Measurements from ENCODE around the gene NREP.
"Not testable (repeated sequence)": the region's sequence is repeated elsewhere in the genome, so short reads cannot be mapped to it uniquely, and the experiment has no call there.

Gene NREP

GRCh38 chr5:111731638-111732037 is 25.4 kb downstream of the NREP start:
- DNase-seq (ENCODE audit: low spot score) = no peak
- TF ChIP-seq CTCF (IDR thresholded peaks at IDR 0.05; ENCODE audit: extremely low read depth, missing control alignments) = no peak

DNA sequence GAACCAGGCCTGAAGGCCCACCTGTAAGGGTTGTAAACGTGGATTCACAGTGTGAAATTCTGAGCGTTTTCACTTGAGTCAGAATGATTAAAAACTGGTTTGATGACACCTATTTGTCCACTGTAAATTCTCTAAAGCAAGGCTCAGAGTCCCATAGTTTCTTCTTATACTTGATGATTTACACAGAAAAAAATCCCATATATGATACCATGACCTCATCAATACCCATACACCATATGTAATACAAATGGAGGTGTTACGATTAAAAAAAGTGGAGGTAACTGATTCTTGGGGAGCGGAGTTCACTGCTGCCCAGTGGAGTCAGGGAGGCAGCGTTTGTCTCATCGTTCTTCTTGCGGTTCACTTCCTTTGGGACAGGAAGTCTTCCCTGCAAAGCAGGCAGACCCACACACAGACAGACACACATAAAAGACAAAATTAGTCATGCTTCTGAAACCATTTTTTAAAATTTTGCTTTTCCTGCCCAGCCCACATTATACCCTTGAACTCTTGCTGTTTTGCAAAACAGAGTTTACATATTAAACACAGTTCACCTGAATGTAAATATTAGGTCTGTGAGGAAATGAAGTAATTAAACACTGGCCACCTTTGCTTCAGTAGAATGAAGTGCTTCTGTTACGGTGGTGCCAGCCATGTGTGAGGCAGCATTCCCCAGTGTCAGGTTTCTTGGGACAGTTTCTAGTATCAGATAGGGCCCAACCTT is 26.2 kb downstream of the NREP start:
- TF ChIP-seq CTCF (IDR thresholded peaks at IDR 0.05; ENCODE audit: extremely low read depth, missing control alignments) = no peak
- no peak for DNase-seq (ENCODE audit: low spot score)

- TF ChIP-seq CTCF (IDR thresholded peaks at IDR 0.05; ENCODE audit: extremely low read depth, missing control alignments) = no peak
Observed at GRCh38 chr5:111728941-111729340, 28.1 kb downstream of the NREP start.

GRCh38 chr5:111726986-111727385 is 30.0 kb downstream of the NREP start:
- TF ChIP-seq CTCF (IDR thresholded peaks at IDR 0.05; ENCODE audit: extremely low read depth, missing control alignments) = no peak
- DNase-seq (ENCODE audit: low spot score) = no peak

More at GRCh38 chr5:111728941-111729340, 28.1 kb downstream of the NREP start:
- DNase-seq (ENCODE audit: low spot score) = no peak

DNA sequence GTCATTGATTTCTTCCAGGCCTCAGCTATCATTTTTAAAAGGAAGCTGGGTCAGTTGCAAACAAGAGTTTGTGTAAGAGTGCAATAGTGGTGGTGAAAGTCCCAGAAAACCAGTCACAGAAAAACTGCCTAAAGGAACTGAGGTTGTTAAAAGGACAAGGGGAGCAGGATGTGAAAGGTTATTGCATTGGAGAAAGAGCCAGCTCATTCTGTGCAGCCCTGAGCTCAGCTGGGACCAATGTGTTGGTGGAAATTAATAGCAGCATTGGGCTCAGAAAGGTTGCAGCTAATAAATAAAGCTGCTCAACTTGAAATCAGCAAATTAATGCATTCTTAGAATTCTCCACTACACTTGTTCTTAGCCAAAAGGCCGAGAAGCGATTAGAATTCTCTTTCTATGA is 34.9 kb downstream of the NREP start:
- no peak for DNase-seq (ENCODE audit: low spot score)
- no peak for TF ChIP-seq CTCF (IDR thresholded peaks at IDR 0.05; ENCODE audit: extremely low read depth, missing control alignments)

DNA sequence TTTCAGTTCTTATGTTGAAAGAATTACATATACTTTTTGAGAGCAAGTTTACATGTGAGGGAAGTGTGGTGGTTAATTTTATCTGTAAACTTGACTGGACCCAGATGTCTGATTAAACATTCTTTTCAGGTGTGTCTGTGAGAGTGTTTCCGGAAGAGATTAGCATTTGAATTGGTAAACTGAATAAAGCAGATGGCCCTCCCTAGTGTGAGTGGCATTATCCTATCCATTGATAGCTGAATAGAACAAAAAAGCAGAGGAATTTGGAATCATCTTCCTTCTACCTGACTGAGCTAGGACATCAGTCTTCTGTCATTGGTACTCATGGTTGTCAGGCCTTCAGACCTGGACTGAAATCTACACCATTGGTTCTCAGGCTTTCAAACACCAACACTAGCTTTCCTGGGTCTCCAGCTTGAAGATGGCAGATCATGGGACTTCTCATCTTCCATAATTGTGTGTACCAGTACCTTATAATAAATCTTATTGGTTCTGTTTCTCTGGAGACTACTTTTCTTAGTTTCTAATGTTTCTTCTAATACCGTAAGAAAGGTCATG is 36.6 kb downstream of the NREP start:
- no peak for TF ChIP-seq CTCF (IDR thresholded peaks at IDR 0.05; ENCODE audit: extremely low read depth, missing control alignments)
- no peak for DNase-seq (ENCODE audit: low spot score)

DNA sequence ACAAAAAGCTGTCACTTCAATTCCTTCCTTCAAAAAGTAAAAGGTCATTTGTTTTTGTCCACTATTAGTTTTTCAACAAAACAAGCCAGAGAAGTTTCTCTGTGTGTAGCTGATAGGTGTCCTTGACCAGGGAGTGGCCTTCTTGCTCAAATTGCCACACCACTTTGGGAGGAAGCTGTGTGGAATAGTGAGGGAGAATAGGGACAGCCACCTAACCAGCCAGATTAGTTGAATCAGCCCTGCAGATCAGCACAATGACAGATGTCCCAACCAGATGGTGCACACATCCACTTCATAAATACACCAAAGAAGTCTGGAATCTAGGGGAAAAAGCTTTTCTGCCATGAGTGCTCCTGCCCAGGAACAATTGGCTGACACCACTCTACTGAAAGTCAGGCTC is 37.2 kb downstream of the NREP start:
- no peak for TF ChIP-seq CTCF (IDR thresholded peaks at IDR 0.05; ENCODE audit: extremely low read depth, missing control alignments)
- no peak for DNase-seq (ENCODE audit: low spot score)

DNA sequence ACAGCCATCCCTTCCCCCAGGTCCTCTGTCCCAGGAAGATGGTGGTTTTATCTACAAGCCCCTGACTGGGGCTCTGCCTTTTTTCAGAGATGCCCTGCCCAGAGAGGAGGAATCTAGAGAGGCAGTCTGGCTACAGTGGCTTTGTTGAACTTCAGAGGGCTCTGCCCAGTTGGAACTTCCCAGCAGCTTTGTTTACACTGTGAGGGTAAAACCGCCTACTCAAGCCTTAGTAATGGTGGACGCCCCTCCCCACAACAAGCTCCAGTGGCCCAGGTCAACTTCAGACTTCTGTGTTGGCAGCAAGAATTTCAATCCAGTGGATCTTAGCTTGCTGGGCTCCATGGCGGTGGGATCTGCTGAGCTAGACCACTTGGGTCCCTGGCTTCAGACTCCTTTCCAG is 40.2 kb downstream of the NREP start:
- DNase-seq (ENCODE audit: low spot score) = not testable (repeated sequence)
